Liver (tissue), 9 donors: ENCODE data around the gene ZC3H11A. TPM values are rescaled to one million over a fixed set of nuclear protein-coding genes. Genes with fewer than 3 reads are reported as not detected.

Source experiments
- DNase-seq: peaks from one replicate; pipeline ENCODE4 v3.0.0-alpha.2; 2017; ENCODE audit warnings: low spot score
- H3K27ac ChIP-seq, 2 donors: one replicate each; pipeline ENCODE4 v1.7.0; 2013; ENCODE audit warnings: inconsistent platforms in 2 of 2, low read length in 2 of 2, control low read depth in 1 of 2, low read depth in 1 of 2, mild to moderate bottlenecking in 1 of 2
- H3K27me3 ChIP-seq, 4 donors: one replicate each; pipeline versions ENCODE4 v1.6.1 to v1.7.0; 2013; ENCODE audit warnings: low read length in 3 of 4, inconsistent platforms in 1 of 4, mild to moderate bottlenecking in 1 of 4, moderate library complexity in 1 of 4; ENCODE audit not compliant: control insufficient read depth in 4 of 4, insufficient read depth in 4 of 4
- H3K36me3 ChIP-seq, 4 donors: one replicate each; pipeline versions ENCODE4 v1.6.1 to v1.7.0; 2013; ENCODE audit warnings: low read length in 3 of 4, mild to moderate bottlenecking in 3 of 4, low read depth in 1 of 4, moderate library complexity in 1 of 4; ENCODE audit not compliant: control insufficient read depth in 4 of 4, insufficient read depth in 3 of 4
- H3K4me1 ChIP-seq, 4 donors: one replicate each; pipeline versions ENCODE4 v1.6.1 to v1.7.0; 2013; ENCODE audit warnings: low read length in 3 of 4, mild to moderate bottlenecking in 3 of 4, moderate library complexity in 1 of 4; ENCODE audit not compliant: control insufficient read depth in 4 of 4, insufficient read depth in 4 of 4
- H3K4me3 ChIP-seq, 3 donors: one replicate each; pipeline versions ENCODE4 v1.6.1 to v1.7.0; 2013; ENCODE audit warnings: low read length in 3 of 3, control low read depth in 1 of 3, low read depth in 1 of 3, mild to moderate bottlenecking in 1 of 3
- H3K9ac ChIP-seq, 2 donors: one replicate each; pipeline ENCODE4 v1.7.0; 2013; ENCODE audit warnings: low read length in 2 of 2, mild to moderate bottlenecking in 2 of 2, moderate library complexity in 2 of 2, control low read depth in 1 of 2, low read depth in 1 of 2
- H3K9me3 ChIP-seq, 4 donors: one replicate each; pipeline versions ENCODE4 v1.6.1 to v1.7.0; 2013; ENCODE audit warnings: low read length in 3 of 4; ENCODE audit not compliant: control insufficient read depth in 4 of 4
- ATF3 ChIP-seq: IDR thresholded peaks from 2 replicates; pipeline ENCODE4 v1.6.1; 2016; ENCODE audit warnings: antibody characterized with exemption
- CTCF ChIP-seq: fragments of 150-350 bp; IDR thresholded peaks from 2 replicates; pipeline ENCODE4 v1.5.1; 2017; ENCODE audit warnings: improper control_type of control experiment, low read depth, low read length; ENCODE audit not compliant: missing input control
- EGR1 ChIP-seq, 2 donors: IDR thresholded peaks; 2 replicates each; pipeline ENCODE4 v1.6.1; 2016 to 2018; ENCODE audit warnings: antibody characterized with exemption in 2 of 2, low read depth in 2 of 2
- FOXA1 ChIP-seq: IDR thresholded peaks from 2 replicates; pipeline ENCODE4 v1.6.1; 2016; ENCODE audit warnings: antibody characterized with exemption
- FOXA2 ChIP-seq: IDR thresholded peaks from 2 replicates; pipeline ENCODE4 v1.6.1; 2016; ENCODE audit warnings: antibody characterized with exemption
- GABPA ChIP-seq, 2 donors: IDR thresholded peaks in 1 of 2; conservative IDR thresholded peaks in 1 of 2; 2 replicates each; pipeline ENCODE4 v1.6.1; 2016; ENCODE audit warnings: antibody characterized with exemption in 2 of 2, mild to moderate bottlenecking in 1 of 2, moderate library complexity in 1 of 2
- HNF4A ChIP-seq, 2 donors: conservative IDR thresholded peaks; 2 replicates each; pipeline ENCODE4 v1.6.1; 2016; ENCODE audit warnings: antibody characterized with exemption in 2 of 2, mild to moderate bottlenecking in 2 of 2
- HNF4G ChIP-seq: IDR thresholded peaks from 2 replicates; pipeline ENCODE4 v1.6.1; 2016; ENCODE audit warnings: antibody characterized with exemption
- JUND ChIP-seq, 2 donors: IDR thresholded peaks; 2 replicates each; pipeline ENCODE4 v1.6.1; 2016; ENCODE audit warnings: antibody characterized with exemption in 2 of 2
- MAX ChIP-seq: IDR thresholded peaks from 2 replicates; pipeline ENCODE4 v1.6.1; 2016; ENCODE audit warnings: antibody characterized with exemption
- NR2F2 ChIP-seq: IDR thresholded peaks from 2 replicates; pipeline ENCODE4 v1.6.1; 2016; ENCODE audit warnings: antibody characterized with exemption
- RAD21 ChIP-seq, 2 donors: IDR thresholded peaks; 2 replicates each; pipeline ENCODE4 v1.6.1; 2016; ENCODE audit warnings: antibody characterized with exemption in 2 of 2, mild to moderate bottlenecking in 2 of 2
- REST ChIP-seq: IDR thresholded peaks from 2 replicates; pipeline ENCODE4 v1.6.1; 2016; ENCODE audit warnings: antibody characterized with exemption, mild to moderate bottlenecking
- SP1 ChIP-seq: IDR thresholded peaks from 2 replicates; pipeline ENCODE4 v1.6.1; 2018; ENCODE audit warnings: antibody characterized with exemption, mild to moderate bottlenecking
- YY1 ChIP-seq: IDR thresholded peaks from 2 replicates; pipeline ENCODE4 v1.6.1; 2016; ENCODE audit warnings: antibody characterized with exemption, mild to moderate bottlenecking
- ZBTB33 ChIP-seq: IDR thresholded peaks from 2 replicates; pipeline ENCODE4 v1.6.1; 2016; ENCODE audit warnings: antibody characterized with exemption
- WGBS: extraction: QIAGEN DNeasy Blood & Tissue Kit; methylation state at CpG from one replicate; pipeline ENCODE4 v1.1.7; 2013; 5-methylcytosine and 5-hydroxymethylcytosine counted together
- polyA plus RNA-seq, 2 donors: library from polyadenylated mRNA; stranded (reverse) in 1 of 2; unstranded in 1 of 2; fragments of 200-250 nt in 1 of 2; fragments of >200 nt in 1 of 2; fragmentation: Nextera tagmentation in 1 of 2; extraction: Ambion mirVana in 1 of 2; gene quantifications; one replicate each; pipeline versions ENCODE4 v1.2.1 to v1.2.3, GENCODE V29; 2013 to 2015
- total RNA-seq, 2 donors: library from RNA; depleted of rRNA; stranded (reverse); fragments of >200 nt; gene quantifications; one replicate each; pipeline ENCODE4 v1.2.3, GENCODE V29; 2014
- donor health status: healthy.
- donor health status: healthy.
- donor health status: healthy.
- donor health status: healthy.
- donor health status: healthy.

ZC3H11A gene
- total and polyA plus RNA-seq, 4 donors = 14.9 to 76.8 (median 30.2) TPM

- Histone ChIP-seq H3K36me3 (no peaks in the 10 kb centered on the region), H3K27me3 (no peaks in the 10 kb centered on the region), H3K4me3 (no peak overlapping the region), H3K27ac (no peak overlapping the region), H3K9ac (no peak overlapping the region), H3K9me3 (no peaks in the 10 kb centered on the region), H3K4me1 (peaks cover 0 to 3% (median 0%) of the 10 kb centered on the region in 4 donors)
- TF ChIP-seq FOXA1 (no peak), SP1 (no peak), REST (no peak), CTCF (no peak), YY1 (no peak), JUND (IDR thresholded peaks at IDR 0.05) (no peak), ZBTB33 (no peak), EGR1 (IDR thresholded peaks at IDR 0.05; ENCODE audit: low read depth in 2 of 2) (no peak), HNF4A (conservative IDR thresholded peaks at IDR 0.05) (no peak), ATF3 (no peak), FOXA2 (no peak), HNF4G (no peak), MAX (no peak), NR2F2 (no peak), GABPA (IDR thresholded peaks at IDR 0.05 in 1 of 2, conservative IDR thresholded peaks at IDR 0.05 in 1 of 2) (no peak), RAD21 (IDR thresholded peaks at IDR 0.05) (no peak)
- no peak for DNase-seq
- 79% methylated on average over 6 of the region's 6 CpGs for WGBS
Measured at GRCh38 chr1:203768256-203768655, 27.2 kb upstream of the ZC3H11A start.
